ENCODE results near the gene AIP.

The AIP gene

DNA sequence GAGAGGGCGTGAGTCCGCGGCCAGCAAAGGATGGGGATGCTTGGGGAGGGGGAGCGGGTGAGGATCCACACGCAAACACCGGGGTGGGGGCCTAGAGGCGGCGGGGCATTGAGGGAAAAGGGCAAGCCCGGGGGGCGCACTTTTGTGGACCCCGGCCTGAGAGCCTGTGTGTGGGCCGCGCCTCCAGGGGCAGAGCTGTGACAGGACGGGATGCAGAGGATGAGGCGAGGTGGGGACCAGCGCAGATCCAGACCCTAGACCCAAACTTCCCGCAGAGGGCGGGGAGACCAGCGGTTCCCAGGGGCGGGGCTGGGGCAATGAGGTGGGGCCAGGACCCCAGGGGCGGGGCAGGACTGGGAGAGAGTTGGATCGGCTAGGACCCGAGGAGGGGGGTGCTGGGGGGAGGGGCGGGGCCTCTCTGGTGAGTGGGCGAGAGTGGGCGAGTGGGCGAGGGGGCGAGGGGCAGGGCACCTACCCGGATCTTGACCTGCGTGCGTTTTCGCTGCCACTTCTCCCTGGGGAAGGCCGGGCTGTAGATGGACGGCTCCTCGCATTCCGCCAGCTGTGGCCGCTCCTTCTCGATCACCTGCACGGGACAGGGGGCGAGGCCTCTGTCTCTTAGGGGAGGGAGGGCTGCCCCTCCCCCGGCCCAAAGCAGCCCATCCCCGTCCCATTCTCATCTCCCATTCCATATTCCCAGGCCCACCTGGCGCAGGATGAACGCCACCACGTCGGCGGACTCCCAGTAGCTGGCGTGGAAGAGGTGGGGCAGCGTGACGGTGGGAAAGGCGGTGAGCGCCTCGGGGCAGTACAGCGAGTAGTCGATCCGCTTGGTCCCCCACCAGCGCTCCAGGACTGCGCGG, 11.8 kb downstream of the AIP start:
- no peak for DNase-seq

- no peak for DNase-seq
Measured at GRCh38 chr11:67495234-67496005, 12.6 kb downstream of the AIP start.

GRCh38 chr11:67496113-67496512, 13.3 kb downstream of the AIP start:
- no peak for DNase-seq

GRCh38 chr11:67497656-67498291, 14.9 kb downstream of the AIP start:
- no peak for DNase-seq

- DNase-seq, result no peak
Measured at GRCh38 chr11:67498544-67498972, 15.7 kb downstream of the AIP start.

- DNase-seq, result no peak
Measured at GRCh38 chr11:67499808-67500483, 17.1 kb downstream of the AIP start.

- DNase-seq, result no peak
Measured at GRCh38 chr11:67500484-67500821, 17.6 kb downstream of the AIP start.

GRCh38 chr11:67500831-67501715, 18.2 kb downstream of the AIP start:
- DNase-seq, result no peak

DNA sequence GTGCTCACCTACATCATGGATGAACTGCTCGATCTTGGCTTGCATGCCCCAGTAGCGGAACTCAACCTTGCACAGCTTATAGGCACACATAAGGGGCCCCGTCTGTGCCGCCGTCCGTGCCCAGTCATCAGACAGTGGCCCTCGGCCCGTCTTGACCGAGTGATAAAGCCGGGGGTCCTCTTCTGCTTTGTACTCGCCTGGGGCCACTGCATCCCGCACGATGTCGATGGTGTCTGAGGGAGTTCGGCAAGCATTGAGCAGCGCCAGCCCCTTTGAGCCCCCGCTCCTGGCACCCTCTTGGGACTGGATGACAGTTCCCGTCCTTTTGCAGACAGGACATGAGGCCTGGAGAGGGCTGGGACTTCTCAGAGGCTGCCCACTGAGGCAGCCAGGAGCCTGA, 19.0 kb downstream of the AIP start:
- DNase-seq, result no peak

DNA sequence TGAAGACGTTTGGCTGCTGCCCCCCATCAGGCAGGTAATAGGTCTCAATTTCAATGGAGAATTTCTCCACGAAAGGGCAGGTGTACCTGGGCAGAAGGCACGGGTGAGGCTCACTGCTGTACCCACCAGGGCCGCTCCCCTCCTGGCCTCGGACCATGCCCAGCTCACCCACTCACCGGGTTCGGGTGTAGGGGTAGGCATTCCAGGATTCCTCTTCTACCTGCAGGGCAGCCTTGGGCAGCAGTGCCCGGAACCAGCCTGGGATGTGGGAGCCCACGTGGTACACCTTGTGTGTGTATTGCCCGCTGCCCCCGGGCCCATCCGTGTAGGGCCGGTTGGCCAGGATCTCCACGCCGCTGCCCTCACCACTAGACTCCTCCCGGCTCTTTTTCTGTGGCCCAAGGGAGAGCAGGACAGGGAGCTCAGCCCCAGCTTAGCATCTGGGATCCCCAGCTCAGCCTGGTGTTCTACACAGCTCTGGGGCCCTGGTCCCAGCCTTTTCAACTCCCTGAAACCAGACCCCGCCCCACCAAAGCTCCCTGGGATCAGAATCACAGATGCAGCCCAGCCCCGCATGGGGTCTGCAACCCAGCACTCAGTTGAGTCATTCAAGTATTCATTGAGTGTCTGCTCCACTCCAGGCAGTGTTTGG, 19.6 kb downstream of the AIP start:
- no peak for DNase-seq

- no peak for DNase-seq
Measured at GRCh38 chr11:67503119-67504004, 20.5 kb downstream of the AIP start.

- DNase-seq, result peak; percentile 39
Measured at GRCh38 chr11:67504005-67504949, 21.5 kb downstream of the AIP start.

DNA sequence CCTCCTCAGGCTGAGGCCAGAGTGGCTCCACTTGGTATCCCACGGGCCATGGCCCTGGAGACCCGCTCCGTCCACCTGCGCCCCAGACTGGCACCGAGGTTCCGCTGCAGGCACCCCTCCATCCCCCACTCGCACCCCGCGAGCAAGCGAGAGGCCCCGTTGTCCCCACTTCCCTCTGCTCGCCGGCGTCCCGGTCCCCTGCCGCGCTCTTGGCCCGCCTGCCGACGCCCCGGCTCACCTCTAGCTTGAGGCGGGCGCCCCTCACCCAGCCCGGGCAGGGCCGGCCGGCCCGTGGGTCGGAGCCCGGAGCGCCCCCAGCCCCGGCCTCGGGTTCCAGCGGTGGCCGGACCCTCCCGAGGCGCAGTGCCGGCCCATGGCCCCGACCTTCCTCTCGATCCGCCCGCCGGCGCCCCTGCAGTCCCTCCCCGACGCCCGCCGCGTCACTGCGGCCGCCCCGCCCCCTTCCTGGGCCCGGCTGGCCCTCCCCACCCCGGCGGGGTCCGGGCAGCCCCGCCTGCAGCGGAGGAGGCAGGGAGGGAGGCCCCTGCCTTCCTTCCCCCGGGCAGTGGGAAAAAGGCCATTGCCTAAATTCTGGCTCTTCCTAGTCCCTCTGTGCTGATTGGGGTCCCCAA, 22.2 kb downstream of the AIP start, which contains the start of gene PITPNM1:
Gene PITPNM1, minus strand, starts transcription at position 414 of the 632 bp plus-strand sequence. CDS start 1,183 bp downstream, outside the sequence.
- DNase-seq, result peak; percentile 19

DNA sequence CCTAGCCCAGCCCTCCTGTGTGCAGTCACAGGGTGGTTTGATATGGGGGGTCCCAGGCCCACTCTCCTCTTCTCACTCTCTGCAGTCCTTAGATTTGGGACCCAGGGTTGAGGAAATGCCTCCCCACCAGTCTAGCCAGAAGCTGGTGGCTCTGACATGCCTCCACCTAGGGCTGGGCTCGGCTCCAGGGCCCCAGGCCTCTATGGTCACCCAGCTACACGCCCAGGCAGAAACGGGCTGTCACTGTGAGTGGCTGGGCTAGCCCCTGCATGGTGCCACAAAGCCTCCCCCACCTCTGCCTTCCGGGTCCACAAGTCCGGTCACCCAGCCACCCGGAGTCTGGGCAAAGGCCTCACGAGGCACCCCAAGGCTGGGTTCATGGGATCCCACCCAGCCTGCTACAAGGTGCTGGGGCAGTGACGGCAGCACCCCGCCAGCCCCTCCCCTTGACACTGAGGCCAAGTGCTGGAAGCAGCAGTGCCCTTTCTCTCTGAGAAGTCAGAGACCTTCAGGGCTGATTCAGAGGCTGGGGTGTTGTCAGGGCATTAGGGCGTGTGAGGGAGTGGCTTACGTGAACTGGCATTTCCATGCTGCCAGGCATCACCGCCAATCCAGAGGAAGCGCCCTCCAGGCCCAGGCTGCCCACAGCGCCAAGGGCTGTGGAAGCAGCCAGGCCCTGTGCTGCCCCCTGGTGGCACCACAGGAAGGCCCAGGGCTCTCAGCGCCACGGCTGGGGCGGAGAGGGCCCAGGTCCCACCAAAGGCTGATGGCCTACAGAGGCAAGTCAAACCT, 23.0 kb downstream of the AIP start:
- peak; percentile 81 for DNase-seq

DNA sequence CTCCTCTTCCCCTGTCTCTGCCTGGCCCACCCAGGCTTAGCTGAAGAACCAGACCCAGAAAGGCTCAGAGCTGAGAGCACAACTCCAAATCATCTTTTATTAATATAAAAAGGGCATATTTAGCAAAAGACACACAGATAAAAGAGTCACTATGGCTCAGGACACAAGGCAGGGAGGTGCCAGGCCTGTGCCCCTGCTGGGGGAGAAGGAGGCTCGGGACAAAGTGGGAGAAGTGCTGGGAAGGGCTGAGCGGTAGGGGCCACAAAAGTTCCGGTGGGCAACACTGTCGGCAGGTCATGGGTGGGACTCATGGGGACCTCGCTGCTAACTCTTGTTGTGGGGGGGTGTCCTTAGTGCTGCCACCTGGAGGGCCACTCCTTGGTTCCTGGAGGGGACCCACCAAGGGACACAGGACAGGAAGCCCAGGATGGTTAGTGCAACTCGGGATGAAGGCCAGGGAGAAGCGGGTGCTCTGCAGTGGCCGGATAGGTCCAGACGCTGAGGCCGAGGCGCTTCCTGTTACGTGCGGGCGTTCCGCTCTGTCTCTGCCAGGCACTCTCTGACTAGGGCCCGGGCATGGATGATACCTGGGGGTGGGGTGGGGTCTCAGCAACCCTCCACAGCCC, 23.7 kb downstream of the AIP start:
- DNase-seq, result no peak

DNA sequence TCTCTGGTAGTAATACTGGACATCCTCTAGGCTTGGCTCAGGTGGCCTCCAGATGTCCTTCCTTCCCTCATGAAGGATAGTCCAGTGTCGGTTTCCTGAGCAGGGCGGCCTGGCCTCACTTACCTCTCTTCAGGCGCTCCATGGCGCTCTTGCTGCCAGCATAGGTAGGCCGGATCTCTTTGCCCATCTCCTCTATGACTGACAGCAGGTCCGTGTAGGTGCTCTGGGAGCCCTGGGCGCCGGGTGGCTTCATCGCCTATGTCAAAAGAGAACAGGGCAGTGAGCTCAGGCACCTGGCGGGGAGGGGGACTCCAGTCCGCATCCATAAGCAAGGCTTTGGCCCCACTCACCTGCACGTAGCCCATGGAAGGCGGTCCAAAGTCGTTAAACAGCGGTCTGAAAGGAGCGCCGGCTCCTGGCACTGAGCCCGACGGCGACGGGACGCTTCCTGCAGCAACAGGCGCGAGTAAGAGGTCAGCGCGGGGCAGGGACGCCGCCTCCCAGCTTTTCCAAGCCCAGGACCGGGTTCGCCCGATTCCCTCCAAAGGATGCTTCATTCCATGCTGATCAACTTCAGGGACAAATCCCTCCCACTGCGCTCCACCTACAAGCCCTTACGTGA, 24.5 kb downstream of the AIP start:
- no peak for DNase-seq

Measured in NCI-H1105 treated with DMSO at 0.1 percent for 48 hours (cell line).